SK-N-SH (cell line): ENCODE results near the gene TENT4A. TPM values are rescaled to one million over a fixed set of nuclear protein-coding genes. Genes with fewer than 3 reads are reported as not detected.

Source experiments
- CTCF ChIA-PET: fragments of 300-600, 350-600 bp; formaldehyde crosslinking; extraction: SDS; loops from one replicate; lab custom pipeline; 2021; lab: Yijun Ruan, JAX
- POLR2A ChIA-PET: fragments of 350-600 bp; sonication (Branson Sonifier 250); formaldehyde crosslinking; extraction: SDS; loops from one replicate; lab custom pipeline; 2020; ENCODE audit warnings: antibody characterized with exemption, inconsistent platforms; lab: Yijun Ruan, JAX
- DNase-seq: peaks from one replicate; pipeline ENCODE4 v3.0.0; 2012
- H2AFZ ChIP-seq: fragments of 200-600 bp; sonication (generic); 2 replicates; pipeline ENCODE4 v1.8.1; 2016; ENCODE audit warnings: antibody characterized with exemption, mild to moderate bottlenecking, low read depth
- H3F3A ChIP-seq: fragments of 200-600 bp; sonication (generic); replicated peaks from 2 replicates; pipeline ENCODE3; 2016; ENCODE audit warnings: antibody characterized with exemption, mild to moderate bottlenecking; ENCODE audit not compliant: insufficient read depth
- H3K27ac ChIP-seq, 2 experiments: fragments of 200-500 bp in 1 of 2; fragments of 200-600 bp in 1 of 2; sonication (Bioruptor generic) in 1 of 2; sonication (generic), shearing (Covaris generic) in 1 of 2; 2 replicates each; pipeline versions ENCODE4 v1.5.1 to v1.6.1; 2014 to 2016; ENCODE audit warnings: low read depth in 2 of 2, inconsistent platforms in 1 of 2, low read length in 1 of 2, mild to moderate bottlenecking in 1 of 2, mixed read lengths in 1 of 2
- H3K27me3 ChIP-seq: fragments of 200-600 bp; sonication (generic), shearing (Covaris generic); 2 replicates; pipeline ENCODE4 v1.6.1; 2016; ENCODE audit warnings: mixed run types; ENCODE audit not compliant: insufficient read depth
- H3K36me3 ChIP-seq, 2 experiments: fragments of 200-500 bp in 1 of 2; fragments of 200-600 bp in 1 of 2; sonication (Bioruptor generic) in 1 of 2; sonication (generic) in 1 of 2; replicated peaks in 1 of 2; 2 replicates each; pipeline versions ENCODE3 to v1.5.1; 2014 to 2016; ENCODE audit warnings: low read length in 1 of 2, mild to moderate bottlenecking in 1 of 2; ENCODE audit not compliant: insufficient read depth in 2 of 2, control insufficient read depth in 1 of 2
- H3K4me1 ChIP-seq, 2 experiments: fragments of 200-500 bp in 1 of 2; fragments of 200-600 bp in 1 of 2; sonication (Bioruptor generic) in 1 of 2; sonication (generic), shearing (Covaris generic) in 1 of 2; 2 replicates each; pipeline versions ENCODE4 v1.5.1 to v1.6.1; 2014 to 2016; ENCODE audit warnings: low read depth in 1 of 2, low read length in 1 of 2, mixed run types in 1 of 2; ENCODE audit not compliant: insufficient read depth in 2 of 2, control insufficient read depth in 1 of 2
- H3K4me2 ChIP-seq: fragments of 200-600 bp; sonication (generic), shearing (Covaris generic); 2 replicates; pipeline ENCODE4 v1.6.1; 2017; ENCODE audit warnings: mixed run types
- H3K4me3 ChIP-seq, 2 experiments: fragments of 200-500 bp in 1 of 2; fragments of 200-600 bp in 1 of 2; sonication (Bioruptor generic) in 1 of 2; sonication (generic), shearing (Covaris generic) in 1 of 2; 2 replicates each; pipeline versions ENCODE4 v1.5.1 to v1.8.1; 2014 to 2016; ENCODE audit warnings: low read depth in 2 of 2, inconsistent platforms in 1 of 2, low read length in 1 of 2, mild to moderate bottlenecking in 1 of 2, mixed read lengths in 1 of 2, moderate library complexity in 1 of 2
- H3K79me2 ChIP-seq: fragments of 200-600 bp; sonication (generic); 2 replicates; pipeline ENCODE4 v1.8.1; 2017; ENCODE audit warnings: mild to moderate bottlenecking; ENCODE audit not compliant: insufficient read depth
- H3K9ac ChIP-seq: fragments of 200-600 bp; sonication (generic); 2 replicates; pipeline ENCODE4 v1.6.1; 2017; ENCODE audit warnings: mixed run types
- H3K9me2 ChIP-seq: fragments of 200-600 bp; sonication (generic); 2 replicates; pipeline ENCODE4 v1.6.1; 2017; ENCODE audit warnings: mixed run types
- H3K9me3 ChIP-seq: fragments of 200-600 bp; sonication (generic); 2 replicates; pipeline ENCODE4 v1.6.1; 2017; ENCODE audit warnings: mixed run types, mild to moderate bottlenecking, moderate library complexity
- H4K20me1 ChIP-seq: fragments of 200-600 bp; sonication (generic); 2 replicates; pipeline ENCODE4 v1.6.1; 2017; ENCODE audit warnings: mild to moderate bottlenecking, mixed run types; ENCODE audit not compliant: insufficient read depth
- CHD2 ChIP-seq: fragments of 150-350 bp; IDR thresholded peaks from 2 replicates; pipeline ENCODE4 v1.6.1; 2018; ENCODE audit warnings: low read length; ENCODE audit not compliant: partially characterized antibody
- CTCF ChIP-seq: fragments of 200-600 bp; sonication (generic); IDR thresholded peaks from 2 replicates; pipeline ENCODE4 v1.6.1; 2017; ENCODE audit warnings: antibody characterized with exemption, mild to moderate bottlenecking, moderate library complexity
- EP300 ChIP-seq, 2 experiments: IDR thresholded peaks; 2 replicates each; pipeline versions ENCODE4 v1.4.0 to v1.6.1; 2012; ENCODE audit warnings: borderline replicate concordance in 1 of 2, low read depth in 1 of 2, low read length in 1 of 2
- FOSL2 ChIP-seq: IDR thresholded peaks from 2 replicates; pipeline ENCODE4 v1.4.0; 2012; ENCODE audit warnings: low read depth, mild to moderate bottlenecking, moderate library complexity, borderline replicate concordance
- FOXJ3 ChIP-seq: sonication (generic); formaldehyde crosslinking; IDR thresholded peaks from 2 replicates; pipeline ENCODE4 v1.5.1; 2020; ENCODE audit warnings: mild to moderate bottlenecking, missing genetic modification reagents
- FOXM1 ChIP-seq: IDR thresholded peaks from 2 replicates; pipeline ENCODE4 v1.4.0; 2012; ENCODE audit warnings: low read depth, mild to moderate bottlenecking
- GABPA ChIP-seq: IDR thresholded peaks from 2 replicates; pipeline ENCODE4 v1.4.0; 2012; ENCODE audit warnings: low read depth, mild to moderate bottlenecking
- IRF3 ChIP-seq: fragments of 150-350 bp; IDR thresholded peaks from 2 replicates; pipeline ENCODE4 v1.6.1; 2016; ENCODE audit warnings: mild to moderate bottlenecking, low read depth, low read length
- PBX3 ChIP-seq: IDR thresholded peaks from 2 replicates; pipeline ENCODE4; 2012
- POLR2AphosphoS5 ChIP-seq: IDR thresholded peaks from 2 replicates; pipeline ENCODE4 v1.6.1; 2012; ENCODE audit warnings: low read depth, low read length
- RAD21 ChIP-seq: IDR thresholded peaks from 2 replicates; pipeline ENCODE4 v1.6.1; 2012; ENCODE audit warnings: mild to moderate bottlenecking, low read length
- RCOR1 ChIP-seq: fragments of 150-350 bp; IDR thresholded peaks from 2 replicates; pipeline ENCODE4 v1.6.1; 2017; ENCODE audit warnings: antibody characterized with exemption, low read length
- REST ChIP-seq: IDR thresholded peaks from 2 replicates; pipeline ENCODE4 v1.6.1; 2012; ENCODE audit warnings: mild to moderate bottlenecking, low read depth, low read length, moderate library complexity
- RFX5 ChIP-seq: IDR thresholded peaks from 2 replicates; pipeline ENCODE4 v1.6.1; 2012; ENCODE audit warnings: mild to moderate bottlenecking, improper control_type of control experiment, low read length
- SIN3A ChIP-seq: IDR thresholded peaks from 2 replicates; pipeline ENCODE4 v1.6.1; 2012; ENCODE audit warnings: low read depth, mild to moderate bottlenecking, low read length, moderate library complexity, borderline replicate concordance
- SMC3 ChIP-seq: IDR thresholded peaks from 2 replicates; pipeline ENCODE4 v1.6.1; 2012; ENCODE audit warnings: low read depth, low read length, improper control_type of control experiment
- TAF1 ChIP-seq: IDR thresholded peaks from 2 replicates; pipeline ENCODE4 v1.6.1; 2012; ENCODE audit warnings: low read depth, mild to moderate bottlenecking, low read length, moderate library complexity, borderline replicate concordance
- YY1 ChIP-seq: IDR thresholded peaks from 2 replicates; pipeline ENCODE4 v1.4.0; 2012; ENCODE audit warnings: low read depth, mild to moderate bottlenecking
- WGBS: methylation state at CpG from one replicate; pipeline ENCODE4 v1.1.6; 2017; ENCODE audit warnings: low lambda C conversion rate; 5-methylcytosine and 5-hydroxymethylcytosine counted together
- polyA plus RNA-seq, 3 experiments: library from polyadenylated mRNA; depleted of rRNA; stranded (reverse); fragments of >200 nt; gene quantifications; 2 replicates each; pipeline ENCODE4 v1.2.3, GENCODE V29; 2012

The TENT4A gene
- polyA plus RNA-seq, 1 of the 3 experiments (the other 2 are of a cell fraction), result 6.0 TPM

- Histone ChIP-seq H3K9me3 (no peaks in the 10 kb centered on the region), H3K36me3 (peaks cover 3 to 7% of the 10 kb centered on the region in 2 experiments), H3F3A (peaks cover 6% of the 10 kb centered on the region), H3K27me3 (no peaks in the 10 kb centered on the region), H4K20me1 (no peaks in the 10 kb centered on the region), H3K4me1 (peaks cover 5 to 15% of the 10 kb centered on the region in 2 experiments), H3K9ac (no peak overlapping the region), H2AFZ (no peak overlapping the region), H3K79me2 (no peaks in the 10 kb centered on the region), H3K4me2 (no peak overlapping the region), H3K4me3 (no peak overlapping the region)
- ChIA-PET CTCF (interaction anchor here (0.8 to 1.1 kb wide), 2 partner anchors 18 to 57 kb away, joined by 3 to 4 read pairs; no protein-coding TSS in a partner anchor), POLR2A (no interaction called here)
- no peak for DNase-seq
- WGBS, result 92% methylated on average over 6 of the region's 8 CpGs
- TF ChIP-seq FOXM1 (no peak), RFX5 (no peak), PBX3 (no peak), CHD2 (no peak)
- TF ChIP-seq, all 33 proteins: peak for 0
- no peak overlapping the region for H3K27ac ChIP-seq
- no peaks in the 10 kb centered on the region for H3K9me2 ChIP-seq
These were observed 49.5 kb downstream of the TENT4A start for GRCh38 chr5:6762697-6763096.

GRCh38 chr5:6763191-6763590, 50.0 kb downstream of the TENT4A start:
- 95% methylated on average over 12 of the region's 12 CpGs for WGBS
- Histone ChIP-seq H3K4me3 (no peak overlapping the region), H3F3A (peaks cover 6% of the 10 kb centered on the region), H4K20me1 (no peaks in the 10 kb centered on the region), H3K36me3 (peaks cover 3 to 7% of the 10 kb centered on the region in 2 experiments), H2AFZ (no peak overlapping the region), H3K9ac (no peak overlapping the region), H3K27me3 (no peaks in the 10 kb centered on the region), H3K79me2 (no peaks in the 10 kb centered on the region), H3K4me2 (no peak overlapping the region), H3K9me3 (no peaks in the 10 kb centered on the region), H3K27ac (no peak overlapping the region), H3K9me2 (no peaks in the 10 kb centered on the region), H3K4me1 (peaks cover 5 to 15% of the 10 kb centered on the region in 2 experiments)
- POLR2A ChIA-PET, result no interaction called here
- DNase-seq, result no peak
- CTCF ChIA-PET, result interaction anchor here (1.1 kb wide), 1 partner anchor 56 kb away, joined by 3 read pairs; no protein-coding TSS in a partner anchor
- no peak for TF ChIP-seq RAD21
- no peak for TF ChIP-seq GABPA
- TF ChIP-seq RFX5, result no peak
- TF ChIP-seq YY1, result no peak
- no peak for TF ChIP-seq SIN3A
- no peak for TF ChIP-seq IRF3
- no peak for TF ChIP-seq CTCF
- no peak for TF ChIP-seq SMC3
- no peak for TF ChIP-seq REST
- TF ChIP-seq TAF1, result no peak
- TF ChIP-seq RCOR1, result no peak
- TF ChIP-seq FOXJ3, result no peak
- TF ChIP-seq EP300 (IDR thresholded peaks at IDR 0.05; ENCODE audit: borderline replicate concordance in 1 of 2, low read depth in 1 of 2, low read length in 1 of 2), result no peak
- no peak for TF ChIP-seq PBX3
- no peak for TF ChIP-seq CHD2
- no peak for TF ChIP-seq FOSL2
- TF ChIP-seq POLR2AphosphoS5, result no peak
